NCI-H2107 treated with DMSO at 0.1 percent for 48 hours (cell line): ENCODE results near the gene POLR1F.
A peak's percentile ranks its signal among the peaks of the same experiment; 100 is the strongest.
"Not testable (repeated sequence)": the region's sequence is repeated elsewhere in the genome, so short reads cannot be mapped to it uniquely, and the experiment has no call there.

Experiments used
- DNase-seq: peaks from one replicate; lab custom pipeline; 2025; ENCODE audit not compliant: unreplicated experiment; lab: John Stamatoyannopoulos, UW

Gene POLR1F

GRCh38 chr7:19708397-19709248, at the start of gene POLR1F:
POLR1F (minus strand) TSS chr7:19709037; CDS start chr7:19709016, 21 bp downstream.
- peak; percentile 91 for DNase-seq

- peak; percentile 10 for DNase-seq
These were observed 45.8 kb upstream of the POLR1F start for GRCh38 chr7:19754521-19755116.

- no peak for DNase-seq
These were observed 43.2 kb upstream of the POLR1F start for GRCh38 chr7:19752020-19752419.

- DNase-seq, result no peak
These were observed 40.8 kb upstream of the POLR1F start for GRCh38 chr7:19749658-19750057.

GRCh38 chr7:19747740-19748339, 39.0 kb upstream of the POLR1F start:
- peak; percentile 14 for DNase-seq

GRCh38 chr7:19744075-19744474, 35.2 kb upstream of the POLR1F start:
- no peak for DNase-seq

GRCh38 chr7:19728716-19729115, 19.9 kb upstream of the POLR1F start:
- DNase-seq, result no peak

GRCh38 chr7:19725770-19726169, 16.9 kb upstream of the POLR1F start:
- DNase-seq, result no peak

GRCh38 chr7:19715499-19715898, 6.7 kb upstream of the POLR1F start:
- DNase-seq, result no peak

GRCh38 chr7:19713676-19714075, 4.8 kb upstream of the POLR1F start:
- no peak for DNase-seq

- DNase-seq, result no peak
These were observed 377 bp upstream of the POLR1F start for GRCh38 chr7:19709249-19709578.

GRCh38 chr7:19707240-19707639, 1.6 kb downstream of the POLR1F start:
- no peak for DNase-seq

GRCh38 chr7:19705663-19706062, 3.2 kb downstream of the POLR1F start:
- no peak for DNase-seq

- DNase-seq, result no peak
These were observed 7.4 kb downstream of the POLR1F start for GRCh38 chr7:19701471-19701870.

- no peak for DNase-seq
These were observed 7.9 kb downstream of the POLR1F start for GRCh38 chr7:19700936-19701335.

GRCh38 chr7:19698331-19698730, 10.5 kb downstream of the POLR1F start:
- no peak for DNase-seq

- no peak for DNase-seq
These were observed 11.9 kb downstream of the POLR1F start for GRCh38 chr7:19696926-19697325.

- no peak for DNase-seq
These were observed 16.6 kb downstream of the POLR1F start for GRCh38 chr7:19692111-19692828.

- DNase-seq, result no peak
These were observed 18.1 kb downstream of the POLR1F start for GRCh38 chr7:19690736-19691135.

GRCh38 chr7:19689130-19689529, 19.7 kb downstream of the POLR1F start:
- not testable (repeated sequence) for DNase-seq

- DNase-seq, result no peak
These were observed 27.2 kb downstream of the POLR1F start for GRCh38 chr7:19681596-19681995.

- DNase-seq, result no peak
These were observed 31.7 kb downstream of the POLR1F start for GRCh38 chr7:19677180-19677579.
